Activated CD4-positive, alpha-beta T cell treated with anti-CD3 and anti-CD28 coated beads, Interleukin-2, amount 10 ng/mL, durations not matched to agents 7 days and 5 days (primary cell): Measurements from ENCODE around the gene HECW1. TPM values are rescaled to one million over a fixed set of nuclear protein-coding genes. Genes with fewer than 3 reads are reported as not detected.
"Not testable (repeated sequence)": the region's sequence is repeated elsewhere in the genome, so short reads cannot be mapped to it uniquely, and the experiment has no call there.

Experiments
- CTCF ChIA-PET: fragments of 350-600 bp; sonication (Branson Sonifier 250); formaldehyde crosslinking; loops from one replicate; lab custom pipeline; 2021; ENCODE audit warnings: antibody characterized with exemption; lab: Charles Lee
- POLR2A ChIA-PET: fragments of 350-600 bp; sonication (Branson Sonifier 250); formaldehyde crosslinking; loops from one replicate; lab custom pipeline; 2021; ENCODE audit warnings: antibody characterized with exemption; lab: Charles Lee
- DNase-seq: peaks from one replicate; pipeline ENCODE4 v3.0.0-alpha.2; 2020
- H3K27ac Mint-ChIP-seq: one replicate; pipeline ENCODE4 v1.8.0; 2021; ENCODE audit warnings: mild to moderate bottlenecking, moderate library complexity, mixed read lengths
- H3K27me3 Mint-ChIP-seq: one replicate; pipeline ENCODE4 v1.8.0; 2021; ENCODE audit warnings: mixed read lengths
- H3K36me3 Mint-ChIP-seq: one replicate; pipeline ENCODE4 v1.8.0; 2021; ENCODE audit warnings: low read depth, mixed read lengths
- H3K4me1 Mint-ChIP-seq: one replicate; pipeline ENCODE4 v1.8.0; 2021; ENCODE audit warnings: mixed read lengths
- H3K4me3 Mint-ChIP-seq: one replicate; pipeline ENCODE4 v1.8.0; 2021; ENCODE audit warnings: mild to moderate bottlenecking, moderate library complexity, mixed read lengths
- H3K9me3 Mint-ChIP-seq: one replicate; pipeline ENCODE4 v1.8.0; 2021; ENCODE audit warnings: mixed read lengths
- total RNA-seq, 2 experiments: library from RNA; stranded (reverse); gene quantifications; one replicate each; pipeline ENCODE4 v1.2.3, GENCODE V29; 2021

Gene HECW1
- total RNA-seq, 2 experiments from 2014 or later, result not detected

DNA sequence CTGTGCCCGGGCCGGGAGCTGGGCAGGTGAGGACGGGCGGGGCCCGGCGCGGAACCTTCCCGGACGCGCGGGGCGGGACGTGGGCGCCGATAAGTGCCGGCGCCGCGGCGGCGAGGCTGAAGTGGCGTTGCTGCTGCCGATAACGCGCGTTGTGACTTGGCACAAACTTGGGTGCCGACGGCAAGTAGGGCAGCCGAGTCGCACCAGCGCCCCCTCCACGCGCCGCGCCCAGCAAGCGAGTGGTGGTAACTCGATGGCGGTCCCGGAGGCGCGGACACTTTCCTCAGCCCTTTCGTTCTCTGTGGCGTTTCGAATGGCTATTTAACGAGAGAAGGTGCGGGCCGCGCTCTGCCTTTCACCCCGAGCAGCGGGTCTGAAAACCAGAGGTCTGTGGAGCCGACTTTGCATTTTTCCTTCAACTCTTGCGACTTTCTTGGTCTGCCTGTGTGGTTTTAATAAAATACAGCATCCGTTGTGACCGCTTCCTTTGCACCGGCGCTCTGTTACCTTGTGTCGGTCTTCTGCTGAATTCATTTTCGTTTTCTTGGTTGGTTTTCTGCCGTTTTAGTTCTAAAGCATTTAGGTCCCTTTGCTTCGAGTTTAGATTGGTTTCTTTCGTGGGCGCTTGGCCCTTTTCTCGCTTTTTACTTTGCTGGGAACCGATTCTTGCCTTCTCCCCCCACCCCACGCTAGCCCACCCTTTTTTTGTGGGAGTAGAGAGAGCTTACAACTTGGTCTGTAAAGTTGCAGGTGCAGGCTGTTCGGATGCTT lies 471.2 kb downstream of the HECW1 start:
- ChIA-PET CTCF (interaction anchor here (0.6 to 5.2 kb wide), 70 partner anchors 9 to 652 kb away, joined by 3 to 177 read pairs (median 7); partner anchors contain the start of genes COA1, MRPL32, MRPS24 and PSMA2), POLR2A (interaction anchor here (0.8 to 1.7 kb wide), 5 partner anchors 30 to 137 kb away, joined by 3 to 23 read pairs (median 5); no protein-coding TSS in a partner anchor)
- Mint-ChIP-seq H3K4me1 (peaks cover 32% of the 10 kb centered on the region), H3K36me3 (peaks cover 20% of the 10 kb centered on the region), H3K9me3 (no peaks in the 10 kb centered on the region), H3K27ac (peak overlapping the region; percentile 99), H3K27me3 (peaks cover 15% of the 10 kb centered on the region), H3K4me3 (peak overlapping the region; percentile 96)
- DNase-seq, result peak; percentile 77

DNA sequence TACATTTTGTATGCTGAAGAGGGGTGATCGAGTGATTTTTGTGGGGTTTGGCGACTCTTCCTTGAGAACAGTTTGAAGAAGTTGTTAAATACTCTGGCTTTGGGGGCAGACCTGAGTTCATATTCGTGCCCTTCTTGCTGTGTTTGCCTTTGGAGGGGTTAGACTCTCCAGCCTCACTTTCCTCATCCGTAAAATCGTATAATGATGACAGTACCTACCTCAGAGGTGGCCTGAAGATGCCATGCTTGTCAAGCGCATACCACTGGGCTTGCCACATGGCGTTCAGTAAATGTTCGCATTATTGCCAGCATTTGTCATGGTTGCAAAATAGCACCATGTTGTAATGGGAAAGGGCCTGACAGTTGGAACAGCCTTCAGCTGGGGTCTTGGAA lies 471.7 kb downstream of the HECW1 start:
- H3K27me3 Mint-ChIP-seq, result peaks cover 15% of the 10 kb centered on the region
- H3K9me3 Mint-ChIP-seq, result no peaks in the 10 kb centered on the region
- peaks cover 37% of the 10 kb centered on the region for H3K4me1 Mint-ChIP-seq
- peak overlapping the region; percentile 99 for H3K27ac Mint-ChIP-seq
- H3K36me3 Mint-ChIP-seq, result peaks cover 25% of the 10 kb centered on the region
- ChIA-PET CTCF (interaction anchor here (0.6 to 5.2 kb wide), 8 partner anchors 10 to 285 kb away, joined by 3 to 177 read pairs (median 3); partner anchors contain the start of gene MRPS24), POLR2A (interaction anchor here (0.7 to 0.9 kb wide), 2 partner anchors 84 to 116 kb away, joined by 3 to 5 read pairs; no protein-coding TSS in a partner anchor)
- DNase-seq, result peak; percentile 50
- H3K4me3 Mint-ChIP-seq, result peak overlapping the region; percentile 96

DNA sequence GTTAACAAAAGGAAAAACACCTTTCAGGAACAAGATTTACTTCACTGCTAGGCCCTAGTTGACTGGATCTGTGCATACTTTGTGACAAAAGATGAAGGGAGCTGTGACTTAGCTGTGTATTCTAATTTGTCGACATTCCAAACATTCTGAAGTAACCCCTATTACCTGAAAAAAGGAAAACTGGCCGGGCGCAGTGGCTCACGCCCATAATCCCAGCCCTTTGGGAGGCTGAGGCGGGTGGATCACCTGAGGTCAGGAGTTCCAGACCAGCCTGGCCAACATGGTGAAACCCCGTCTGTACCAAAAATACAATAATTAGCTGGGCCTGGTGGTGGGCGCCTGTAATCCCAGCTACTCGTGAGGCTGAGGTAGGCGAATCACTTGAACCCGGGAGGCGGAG lies 472.3 kb downstream of the HECW1 start:
- Mint-ChIP-seq H3K4me1 (peaks cover 42% of the 10 kb centered on the region), H3K36me3 (peaks cover 29% of the 10 kb centered on the region), H3K27me3 (peaks cover 15% of the 10 kb centered on the region), H3K27ac (peak overlapping the region; percentile 99), H3K4me3 (peak overlapping the region; percentile 96)
- not testable (repeated sequence) for DNase-seq, H3K9me3 Mint-ChIP-seq
- CTCF ChIA-PET, result interaction anchor here (0.8 to 5.2 kb wide), 7 partner anchors 11 to 285 kb away, joined by 3 to 177 read pairs (median 5); partner anchors contain the start of gene MRPS24
- POLR2A ChIA-PET, result interaction anchor here (0.7 to 0.9 kb wide), 2 partner anchors 84 to 115 kb away, joined by 3 to 5 read pairs; no protein-coding TSS in a partner anchor

DNA sequence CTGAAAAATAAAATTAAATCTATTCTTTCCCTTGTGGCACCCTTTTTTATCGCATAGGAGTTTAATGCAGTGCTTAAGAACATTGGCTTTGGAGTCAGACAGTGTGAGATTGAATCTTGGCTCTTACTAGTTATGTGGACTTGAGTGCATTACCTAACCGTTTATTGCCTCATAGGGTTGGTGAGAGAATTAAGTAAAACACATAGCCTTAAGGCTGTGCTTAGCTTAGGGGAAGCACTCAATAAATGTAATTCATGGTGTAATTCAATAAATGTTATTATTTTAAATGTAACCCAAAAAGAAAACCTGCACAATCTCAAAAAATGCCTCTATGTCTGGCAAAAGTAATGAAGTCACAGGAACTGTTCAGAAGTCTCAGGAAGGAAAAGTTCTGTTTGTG lies 473.1 kb downstream of the HECW1 start:
- CTCF ChIA-PET, result interaction anchor here (1.0 to 5.2 kb wide), 4 partner anchors 64 to 256 kb away, joined by 3 to 177 read pairs (median 6); no protein-coding TSS in a partner anchor
- no peak for DNase-seq
- H3K27me3 Mint-ChIP-seq, result peaks cover 13% of the 10 kb centered on the region

DNA sequence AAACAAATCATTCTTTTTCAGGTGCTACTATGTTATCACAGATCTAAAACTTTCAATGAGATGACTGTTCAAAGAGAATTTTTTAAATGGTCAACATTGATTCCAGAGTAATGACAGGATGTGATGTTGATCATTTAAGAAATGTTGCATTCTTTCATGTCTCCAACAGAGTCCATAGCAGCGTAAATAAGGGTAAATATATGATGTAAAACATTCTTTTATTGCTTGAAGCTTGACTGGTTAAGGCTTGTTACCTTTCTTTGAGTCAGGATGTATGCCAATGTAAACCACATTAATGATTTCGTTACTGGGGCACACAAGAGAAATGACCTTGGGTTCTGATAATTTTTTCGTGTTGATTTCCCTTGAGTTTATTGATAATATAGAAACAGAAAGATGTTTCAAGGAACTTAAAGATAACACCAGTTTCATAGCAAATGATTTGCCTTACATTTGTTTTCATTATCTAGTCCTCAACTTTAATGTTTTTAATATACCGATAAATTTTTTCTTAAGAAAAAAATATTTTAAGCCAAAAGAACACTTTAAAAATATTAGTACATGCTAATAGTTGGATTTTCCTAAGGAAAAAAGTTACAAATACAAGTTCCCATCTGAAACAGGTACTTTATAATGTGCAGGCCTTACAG lies 473.9 kb downstream of the HECW1 start:
- DNase-seq, result no peak
- ChIA-PET CTCF (interaction anchor here (0.8 to 2.2 kb wide), 8 partner anchors 12 to 255 kb away, joined by 3 to 10 read pairs (median 4); no protein-coding TSS in a partner anchor), POLR2A (interaction anchor here (1.0 to 1.2 kb wide), 2 partner anchors 59 to 62 kb away, joined by 3 read pairs; no protein-coding TSS in a partner anchor)
- Mint-ChIP-seq H3K4me1 (peaks cover 57% of the 10 kb centered on the region), H3K27me3 (peaks cover 8% of the 10 kb centered on the region), H3K9me3 (no peaks in the 10 kb centered on the region), H3K36me3 (peaks cover 34% of the 10 kb centered on the region), H3K27ac (peak overlapping the region; percentile 99), H3K4me3 (peak overlapping the region; percentile 96)

More for the DNA sequence above, 473.1 kb downstream of the HECW1 start:
- Mint-ChIP-seq H3K27ac (peak overlapping the region; percentile 99), H3K36me3 (peaks cover 34% of the 10 kb centered on the region), H3K4me3 (peak overlapping the region; percentile 96), H3K4me1 (peaks cover 50% of the 10 kb centered on the region), H3K9me3 (no peaks in the 10 kb centered on the region)
- POLR2A ChIA-PET, result interaction anchor here (1.0 to 1.2 kb wide), 2 partner anchors 60 to 63 kb away, joined by 3 read pairs; no protein-coding TSS in a partner anchor

DNA sequence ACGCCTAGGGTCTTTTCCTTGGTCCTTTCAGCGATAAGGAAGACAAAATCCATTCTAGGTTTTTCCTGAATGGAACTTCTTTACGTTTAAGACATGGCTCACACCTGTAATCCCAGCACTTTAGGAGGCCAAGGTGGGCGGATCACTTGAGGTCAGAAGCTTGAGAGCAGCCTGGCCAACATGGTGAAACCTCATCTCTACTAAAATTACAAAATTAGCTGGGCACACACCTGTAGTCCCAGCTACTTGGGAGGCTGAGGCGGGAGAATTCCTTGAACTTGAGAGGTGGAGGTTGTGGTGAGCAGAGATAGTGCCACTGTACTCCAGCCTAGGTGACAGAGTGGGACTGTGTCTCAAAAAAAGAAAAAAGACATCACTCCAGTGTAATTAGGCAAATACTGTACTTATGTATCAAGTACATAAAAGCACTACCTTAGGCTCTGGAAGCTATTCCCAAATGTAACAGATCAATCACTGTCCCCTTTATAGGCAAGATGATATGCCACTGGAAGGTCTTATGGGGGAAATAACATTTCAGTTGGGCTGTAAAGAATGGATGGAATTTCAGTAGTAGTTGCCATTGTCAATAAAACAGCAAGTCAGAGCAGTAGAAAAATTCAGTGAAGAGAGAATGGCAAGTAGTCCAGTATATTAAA lies 476.2 kb downstream of the HECW1 start:
- peaks cover 66% of the 10 kb centered on the region for H3K4me1 Mint-ChIP-seq
- no peaks in the 10 kb centered on the region for H3K27me3 Mint-ChIP-seq
- H3K36me3 Mint-ChIP-seq, result peaks cover 42% of the 10 kb centered on the region
- POLR2A ChIA-PET, result no interaction called here
- peaks cover 3% of the 10 kb centered on the region for H3K9me3 Mint-ChIP-seq
- peak overlapping the region; percentile 50 for H3K27ac Mint-ChIP-seq
- DNase-seq, result no peak
- CTCF ChIA-PET, result interaction anchor here (0.6 to 2.2 kb wide), 4 partner anchors 15 to 250 kb away, joined by 3 to 10 read pairs (median 3); no protein-coding TSS in a partner anchor
- H3K4me3 Mint-ChIP-seq, result peak overlapping the region; percentile 49

DNA sequence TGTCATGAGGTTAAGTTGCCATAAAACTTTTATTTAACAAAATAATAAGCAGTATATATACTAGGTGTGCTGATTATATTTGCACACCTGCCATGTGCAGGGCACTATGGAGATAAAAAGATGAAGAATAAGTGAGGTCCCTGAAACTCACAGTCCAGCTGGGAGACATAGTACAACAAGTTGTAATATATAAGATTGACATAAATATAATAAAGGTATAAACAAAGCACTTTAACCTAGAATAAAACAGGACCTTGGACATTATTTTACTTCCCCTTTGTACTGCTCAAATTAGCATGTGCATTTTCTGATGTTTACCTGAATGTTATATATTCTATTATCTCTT lies 476.7 kb downstream of the HECW1 start:
- ChIA-PET CTCF (interaction anchor here (0.7 kb wide), 1 partner anchor 14 kb away, joined by 4 read pairs; no protein-coding TSS in a partner anchor), POLR2A (no interaction called here)
- no peak for DNase-seq
- Mint-ChIP-seq H3K4me3 (peak overlapping the region; percentile 8), H3K4me1 (peaks cover 71% of the 10 kb centered on the region), H3K36me3 (peaks cover 42% of the 10 kb centered on the region), H3K27me3 (no peaks in the 10 kb centered on the region), H3K9me3 (peaks cover 3% of the 10 kb centered on the region), H3K27ac (peak overlapping the region; percentile 47)

DNA sequence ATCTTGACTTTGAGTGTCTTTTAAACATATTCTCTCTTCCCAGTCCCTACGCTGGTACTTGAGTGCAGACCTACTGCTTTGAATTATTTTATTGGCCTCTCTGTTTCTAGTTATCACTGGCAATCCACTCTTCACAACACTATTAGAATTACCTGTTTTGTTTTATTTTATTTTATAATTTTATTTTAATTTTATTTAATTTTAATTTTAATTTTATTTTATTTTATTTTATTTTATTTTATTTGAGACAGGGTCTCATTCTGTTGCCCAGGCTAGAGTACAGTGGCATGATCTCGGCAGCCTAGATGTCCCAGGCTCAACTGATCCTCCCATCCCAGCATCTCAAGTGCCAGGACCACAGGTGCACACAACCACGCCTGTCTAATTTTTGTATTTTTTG lies 477.3 kb downstream of the HECW1 start:
- CTCF ChIA-PET, result interaction anchor here (0.7 to 1.1 kb wide), 2 partner anchors 14 to 32 kb away, joined by 3 to 4 read pairs; no protein-coding TSS in a partner anchor
- Mint-ChIP-seq H3K4me1 (peaks cover 77% of the 10 kb centered on the region), H3K27ac (peak overlapping the region; percentile 47), H3K27me3 (no peaks in the 10 kb centered on the region), H3K9me3 (peaks cover 3% of the 10 kb centered on the region), H3K36me3 (peaks cover 41% of the 10 kb centered on the region), H3K4me3 (peak overlapping the region; percentile 12)
- no peak for DNase-seq
- POLR2A ChIA-PET, result no interaction called here

DNA sequence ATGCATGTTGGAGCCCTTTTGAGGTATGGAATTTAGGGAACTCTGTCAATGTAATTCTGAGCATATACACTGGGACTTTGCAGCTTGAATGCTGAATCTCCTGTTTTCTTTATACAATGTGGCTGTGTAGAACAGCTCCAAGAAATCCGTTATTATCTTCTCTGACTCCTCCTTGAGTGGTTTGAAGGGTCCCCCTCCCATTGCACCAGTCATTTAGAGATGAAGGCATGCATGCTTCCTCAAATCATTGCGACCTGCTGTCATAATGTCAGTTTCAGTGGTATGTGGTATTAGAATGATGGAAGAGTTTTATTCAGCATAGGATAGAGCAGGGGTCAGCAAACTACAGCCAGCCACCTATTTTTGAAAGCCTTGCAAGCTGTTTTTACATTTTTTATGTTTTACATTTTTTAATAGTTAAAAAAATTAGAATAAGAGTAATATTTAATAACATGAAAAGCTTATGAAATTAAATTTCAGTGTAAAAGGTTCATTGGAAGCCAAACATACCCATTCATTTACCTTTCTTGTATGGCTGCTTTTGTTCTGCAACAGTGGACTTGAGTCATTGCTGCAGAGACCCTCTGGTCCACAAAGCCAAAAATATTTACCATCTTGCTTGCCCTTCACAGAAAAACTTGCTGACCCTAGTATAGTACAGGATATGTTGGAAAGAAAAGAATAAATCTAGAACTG lies 478.6 kb downstream of the HECW1 start:
- peaks cover 3% of the 10 kb centered on the region for H3K9me3 Mint-ChIP-seq
- peak overlapping the region; percentile 8 for H3K4me3 Mint-ChIP-seq
- peaks cover 39% of the 10 kb centered on the region for H3K36me3 Mint-ChIP-seq
- peaks cover 82% of the 10 kb centered on the region for H3K4me1 Mint-ChIP-seq
- peak; percentile 46 for DNase-seq
- peak overlapping the region; percentile 67 for H3K27ac Mint-ChIP-seq
- POLR2A ChIA-PET, result no interaction called here
- H3K27me3 Mint-ChIP-seq, result no peaks in the 10 kb centered on the region
- CTCF ChIA-PET, result interaction anchor here (0.7 to 1.6 kb wide), 5 partner anchors 8 to 131 kb away, joined by 3 to 7 read pairs (median 4); partner anchors contain the start of gene STK17A

DNA sequence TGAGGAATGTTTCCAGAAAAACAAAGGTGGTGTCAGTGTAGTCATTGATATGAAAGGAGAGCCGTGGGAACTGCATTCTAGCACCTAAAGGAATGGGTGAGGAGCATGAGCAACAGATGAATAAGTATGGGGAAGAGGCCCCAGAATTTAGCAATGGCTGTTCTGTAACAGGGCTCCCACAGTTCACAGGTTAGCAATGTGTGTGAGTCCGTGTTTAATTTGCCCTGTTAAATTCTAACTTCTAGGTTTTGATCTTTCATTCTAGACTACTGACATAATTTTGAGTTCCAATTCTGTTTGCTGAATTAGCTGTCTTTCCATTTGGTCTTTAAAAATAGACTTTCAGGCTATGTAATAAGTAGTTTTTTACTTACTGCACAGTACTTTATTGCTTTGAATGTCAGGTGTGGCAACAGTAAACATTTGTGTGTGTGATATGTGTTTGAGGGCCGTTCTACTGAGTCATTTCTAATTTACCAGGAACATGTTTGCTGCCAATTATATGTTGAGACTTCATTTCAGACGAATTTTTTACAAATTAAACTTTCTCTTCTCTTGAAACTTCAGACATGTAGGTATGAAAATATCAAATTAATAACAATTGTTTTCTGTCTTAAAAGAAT lies 479.2 kb downstream of the HECW1 start:
- peaks cover 77% of the 10 kb centered on the region for H3K4me1 Mint-ChIP-seq
- peak overlapping the region; percentile 67 for H3K27ac Mint-ChIP-seq
- DNase-seq, result no peak
- POLR2A ChIA-PET, result no interaction called here
- no peaks in the 10 kb centered on the region for H3K27me3 Mint-ChIP-seq
- H3K4me3 Mint-ChIP-seq, result peak overlapping the region; percentile 22
- CTCF ChIA-PET, result interaction anchor here (1.5 to 1.6 kb wide), 2 partner anchors 9 to 109 kb away, joined by 5 to 7 read pairs; partner anchors contain the start of gene STK17A
- H3K9me3 Mint-ChIP-seq, result peaks cover 3% of the 10 kb centered on the region
- peaks cover 36% of the 10 kb centered on the region for H3K36me3 Mint-ChIP-seq

DNA sequence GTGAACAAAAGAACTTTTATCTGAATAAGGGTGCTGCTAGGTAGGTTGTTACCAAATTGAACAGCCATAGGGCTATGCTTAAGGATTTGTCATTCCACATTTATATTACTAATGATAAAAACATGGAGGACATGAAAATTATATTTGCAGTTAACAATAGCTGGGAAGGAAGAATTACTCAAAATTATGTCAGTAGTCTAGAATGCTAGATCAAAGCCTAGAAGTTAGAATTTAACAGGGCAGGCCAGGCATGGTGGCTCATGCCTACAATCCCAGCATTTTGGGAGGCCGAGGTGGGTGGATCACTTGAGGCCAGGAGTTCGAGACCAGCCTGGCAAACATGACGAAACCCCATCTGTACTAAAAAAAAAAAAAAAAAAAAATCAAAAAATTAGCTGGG lies 479.9 kb downstream of the HECW1 start:
- H3K27me3 Mint-ChIP-seq, result no peaks in the 10 kb centered on the region
- H3K4me1 Mint-ChIP-seq, result peaks cover 77% of the 10 kb centered on the region
- no peak for DNase-seq
- H3K36me3 Mint-ChIP-seq, result peaks cover 41% of the 10 kb centered on the region
- peak overlapping the region; percentile 67 for H3K27ac Mint-ChIP-seq
- H3K4me3 Mint-ChIP-seq, result peak overlapping the region; percentile 22
- CTCF ChIA-PET, result interaction anchor here (0.7 kb wide), 1 partner anchor 10 kb away, joined by 5 read pairs; the partner anchor contains the start of gene STK17A
- POLR2A ChIA-PET, result interaction anchor here (0.7 kb wide), 1 partner anchor 56 kb away, joined by 3 read pairs; no protein-coding TSS in a partner anchor
- peaks cover 3% of the 10 kb centered on the region for H3K9me3 Mint-ChIP-seq
